ENCODE data around the gene CELSR1. TPM values are rescaled to one million over a fixed set of nuclear protein-coding genes. Genes with fewer than 3 reads are reported as not detected.
"Not testable (repeated sequence)": the region's sequence is repeated elsewhere in the genome, so short reads cannot be mapped to it uniquely, and the experiment has no call there.

The CELSR1 gene
- total RNA-seq, 1 donor from 2014 or later, result 2.1 TPM

DNA sequence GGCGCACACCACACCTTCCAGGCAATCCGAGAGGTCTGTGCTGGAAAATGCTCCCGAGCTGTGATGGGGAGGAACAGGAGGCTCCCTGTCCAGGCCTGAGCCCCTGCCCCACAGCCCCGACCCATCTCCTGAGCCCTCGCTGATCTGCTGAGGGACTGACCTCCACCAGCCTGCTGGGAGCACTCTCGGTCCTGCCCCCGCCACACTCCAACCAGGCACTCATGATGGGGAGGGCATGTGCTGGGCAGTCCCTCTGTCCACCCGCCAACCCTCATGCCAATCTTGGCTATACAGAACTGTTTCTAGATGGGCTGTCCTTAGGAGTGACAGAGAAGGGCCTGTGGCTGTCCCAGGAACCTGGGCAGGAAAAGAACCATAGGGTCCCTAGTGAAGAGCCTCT lies 131.1 kb downstream of the CELSR1 start:
- Histone ChIP-seq H3K4me1 (ENCODE audit: control insufficient read depth in 3 of 3, insufficient read depth in 3 of 3, low read length in 3 of 3) (no peaks in the 10 kb centered on the region), H3K27ac (ENCODE audit: low read depth, low read length) (no peak overlapping the region), H3K36me3 (ENCODE audit: control insufficient read depth in 3 of 3, insufficient read depth in 3 of 3, low read length in 3 of 3) (no peaks in the 10 kb centered on the region)

DNA sequence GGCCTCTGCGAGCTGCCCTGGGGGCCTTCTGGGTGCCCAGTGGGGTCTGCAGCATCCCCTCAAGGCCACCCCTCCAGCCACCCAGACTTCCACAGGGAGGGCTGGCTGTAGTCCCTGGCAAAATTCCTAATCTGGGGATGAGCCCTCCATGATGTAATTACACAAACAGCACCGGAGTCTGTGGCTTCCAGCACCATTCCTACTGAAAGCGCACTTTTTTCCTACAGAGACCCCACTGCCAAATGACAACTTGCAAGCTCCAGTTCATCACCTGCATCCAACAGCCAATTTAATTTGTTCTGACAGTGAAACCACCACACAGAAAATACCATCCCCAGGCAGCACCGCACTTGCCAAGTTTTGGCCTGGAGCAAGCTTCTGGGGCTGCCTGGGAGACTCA lies 131.5 kb downstream of the CELSR1 start:
- Histone ChIP-seq H3K9me3 (ENCODE audit: control insufficient read depth in 3 of 3, low read length in 3 of 3) (no peaks in the 10 kb centered on the region), H3K27ac (ENCODE audit: low read depth, low read length) (no peak overlapping the region), H3K9ac (ENCODE audit: low read depth in 1 of 3, low read length in 3 of 3) (no peak overlapping the region), H3K4me1 (ENCODE audit: control insufficient read depth in 3 of 3, insufficient read depth in 3 of 3, low read length in 3 of 3) (no peaks in the 10 kb centered on the region), H3K4me3 (ENCODE audit: low read length in 3 of 3) (no peak overlapping the region), H3K36me3 (ENCODE audit: control insufficient read depth in 3 of 3, insufficient read depth in 3 of 3, low read length in 3 of 3) (no peaks in the 10 kb centered on the region), H3K27me3 (ENCODE audit: control insufficient read depth in 3 of 3, insufficient read depth in 3 of 3, low read length in 3 of 3) (peaks cover 0 to 8% (median 6%) of the 10 kb centered on the region in 3 donors)

More for the DNA sequence above, 131.1 kb downstream of the CELSR1 start:
- no peak overlapping the region for H3K4me3 ChIP-seq (ENCODE audit: low read length in 3 of 3)
- H3K9me3 ChIP-seq (ENCODE audit: control insufficient read depth in 3 of 3, low read length in 3 of 3), result no peaks in the 10 kb centered on the region
- H3K9ac ChIP-seq (ENCODE audit: low read depth in 1 of 3, low read length in 3 of 3), result no peak overlapping the region
- H3K27me3 ChIP-seq (ENCODE audit: control insufficient read depth in 3 of 3, insufficient read depth in 3 of 3, low read length in 3 of 3), result peaks cover 0 to 11% (median 6%) of the 10 kb centered on the region in 3 donors

DNA sequence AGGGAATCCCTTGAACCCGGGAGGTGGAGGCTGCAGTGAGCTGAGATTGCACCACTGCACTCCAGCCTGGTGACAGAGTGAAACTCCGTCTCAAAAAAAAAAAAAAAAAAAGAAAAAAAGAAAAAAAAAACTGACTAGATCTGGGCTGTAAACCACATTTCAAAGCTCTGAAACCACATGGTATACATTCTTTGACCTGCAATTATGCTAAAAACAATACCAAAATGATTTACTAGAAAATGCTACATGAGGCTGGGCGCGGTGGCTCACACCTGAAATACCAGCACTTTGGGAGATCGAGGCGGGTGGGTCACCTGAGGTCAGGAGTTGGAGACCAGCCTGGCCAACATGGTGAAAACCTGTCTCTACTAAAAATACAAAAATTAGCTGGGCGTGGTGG lies 133.5 kb downstream of the CELSR1 start:
- not testable (repeated sequence) for H3K27me3 ChIP-seq (ENCODE audit: control insufficient read depth in 3 of 3, insufficient read depth in 3 of 3, low read length in 3 of 3); H3K4me3 ChIP-seq (ENCODE audit: low read length in 3 of 3); H3K9me3 ChIP-seq (ENCODE audit: control insufficient read depth in 3 of 3, low read length in 3 of 3); H3K36me3 ChIP-seq (ENCODE audit: control insufficient read depth in 3 of 3, insufficient read depth in 3 of 3, low read length in 3 of 3); H3K27ac ChIP-seq (ENCODE audit: low read depth, low read length); H3K9ac ChIP-seq (ENCODE audit: low read depth in 1 of 3, low read length in 3 of 3); H3K4me1 ChIP-seq (ENCODE audit: control insufficient read depth in 3 of 3, insufficient read depth in 3 of 3, low read length in 3 of 3)

DNA sequence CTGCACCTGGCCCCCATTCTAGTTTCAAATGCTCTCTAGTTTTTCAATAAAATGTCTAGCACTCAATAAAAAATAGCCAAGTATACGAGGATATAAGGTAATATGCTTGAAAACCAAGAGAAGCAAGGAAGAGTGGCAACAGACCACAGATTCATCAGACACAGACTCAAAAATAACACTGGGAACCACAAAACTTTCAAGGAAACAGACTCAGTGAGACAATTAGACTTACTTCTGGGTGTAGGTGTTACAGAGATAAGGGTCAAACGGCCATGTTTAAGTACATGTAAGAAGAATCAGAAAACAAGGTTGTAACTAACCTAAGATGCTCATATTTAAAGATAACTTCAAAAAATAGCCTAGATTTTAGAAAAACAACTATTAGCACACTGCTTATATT lies 134.9 kb downstream of the CELSR1 start:
- Histone ChIP-seq H3K9me3 (ENCODE audit: control insufficient read depth in 3 of 3, low read length in 3 of 3) (no peaks in the 10 kb centered on the region), H3K36me3 (ENCODE audit: control insufficient read depth in 3 of 3, insufficient read depth in 3 of 3, low read length in 3 of 3) (no peaks in the 10 kb centered on the region), H3K9ac (ENCODE audit: low read depth in 1 of 3, low read length in 3 of 3) (no peak overlapping the region), H3K4me1 (ENCODE audit: control insufficient read depth in 3 of 3, insufficient read depth in 3 of 3, low read length in 3 of 3) (no peaks in the 10 kb centered on the region), H3K4me3 (ENCODE audit: low read length in 3 of 3) (no peak overlapping the region), H3K27ac (ENCODE audit: low read depth, low read length) (no peak overlapping the region), H3K27me3 (ENCODE audit: control insufficient read depth in 3 of 3, insufficient read depth in 3 of 3, low read length in 3 of 3) (peaks cover 0 to 8% (median 4%) of the 10 kb centered on the region in 3 donors)

DNA sequence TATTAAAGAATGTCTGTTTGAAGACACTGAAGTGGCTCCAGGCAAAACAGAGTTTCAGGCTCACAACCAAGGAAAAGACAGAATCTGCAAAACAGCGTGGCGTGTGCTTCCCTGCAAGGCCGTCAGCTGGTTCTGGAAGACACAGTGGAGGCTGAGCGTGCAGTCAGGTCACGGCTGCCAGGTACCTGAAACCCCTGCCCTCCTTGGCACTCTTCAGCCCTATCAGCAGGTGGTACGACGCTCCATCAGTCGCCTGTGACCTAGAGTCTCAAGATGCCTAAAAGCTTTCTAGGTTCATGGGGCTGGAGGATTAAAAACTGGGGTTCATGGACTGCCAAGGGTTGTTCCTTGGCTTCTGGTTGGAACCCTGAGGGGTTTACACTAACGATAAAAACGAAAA lies 136.1 kb downstream of the CELSR1 start:
- Histone ChIP-seq H3K9ac (ENCODE audit: low read depth in 1 of 3, low read length in 3 of 3) (no peak overlapping the region), H3K36me3 (ENCODE audit: control insufficient read depth in 3 of 3, insufficient read depth in 3 of 3, low read length in 3 of 3) (no peaks in the 10 kb centered on the region), H3K27me3 (ENCODE audit: control insufficient read depth in 3 of 3, insufficient read depth in 3 of 3, low read length in 3 of 3) (peaks cover 0 to 8% (median 4%) of the 10 kb centered on the region in 3 donors), H3K27ac (ENCODE audit: low read depth, low read length) (no peak overlapping the region), H3K9me3 (ENCODE audit: control insufficient read depth in 3 of 3, low read length in 3 of 3) (no peaks in the 10 kb centered on the region), H3K4me1 (ENCODE audit: control insufficient read depth in 3 of 3, insufficient read depth in 3 of 3, low read length in 3 of 3) (no peaks in the 10 kb centered on the region), H3K4me3 (ENCODE audit: low read length in 3 of 3) (no peak overlapping the region)

DNA sequence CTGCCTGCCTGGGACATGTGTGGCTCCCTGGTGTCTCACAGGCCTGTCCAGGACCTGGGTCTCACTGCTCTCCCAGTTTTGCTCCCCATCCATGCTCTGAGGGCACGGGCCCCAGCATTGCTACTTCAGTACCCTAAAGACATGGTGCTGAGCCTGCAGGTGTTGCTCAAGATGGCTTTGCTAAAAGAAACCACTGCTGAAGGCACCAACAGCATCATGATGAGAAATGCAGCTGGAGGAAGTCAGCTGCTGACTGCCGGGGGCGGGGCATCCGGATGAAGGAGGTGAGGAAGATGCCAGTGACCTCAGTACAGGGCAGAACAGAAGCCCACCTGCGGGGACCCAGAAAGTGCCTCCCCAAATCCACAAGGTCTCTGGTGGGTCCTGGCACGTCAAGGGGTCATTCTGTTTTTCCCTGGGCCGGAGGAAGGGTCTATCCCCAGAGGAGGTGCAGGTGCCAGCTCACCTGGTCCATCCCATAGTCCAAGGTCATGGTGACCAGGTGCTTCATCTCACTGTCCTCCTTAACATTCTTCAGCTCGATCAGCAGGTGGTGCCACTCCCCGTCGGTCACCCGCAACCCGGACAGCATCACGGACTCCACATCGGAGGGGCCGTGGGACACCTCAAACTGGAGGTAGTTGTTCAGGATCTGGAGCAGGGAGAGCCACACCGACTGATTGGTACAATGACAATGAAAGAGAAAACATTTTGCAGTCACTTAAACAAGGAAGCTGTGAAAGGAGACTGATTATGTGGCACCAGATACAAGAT lies 138.0 kb downstream of the CELSR1 start:
- Histone ChIP-seq H3K9ac (ENCODE audit: low read depth in 1 of 3, low read length in 3 of 3) (no peak overlapping the region), H3K27me3 (ENCODE audit: control insufficient read depth in 3 of 3, insufficient read depth in 3 of 3, low read length in 3 of 3) (peaks cover 0 to 8% (median 4%) of the 10 kb centered on the region in 3 donors), H3K27ac (ENCODE audit: low read depth, low read length) (no peak overlapping the region), H3K4me3 (ENCODE audit: low read length in 3 of 3) (no peak overlapping the region), H3K4me1 (ENCODE audit: control insufficient read depth in 3 of 3, insufficient read depth in 3 of 3, low read length in 3 of 3) (no peaks in the 10 kb centered on the region), H3K9me3 (ENCODE audit: control insufficient read depth in 3 of 3, low read length in 3 of 3) (no peaks in the 10 kb centered on the region), H3K36me3 (ENCODE audit: control insufficient read depth in 3 of 3, insufficient read depth in 3 of 3, low read length in 3 of 3) (no peaks in the 10 kb centered on the region)

DNA sequence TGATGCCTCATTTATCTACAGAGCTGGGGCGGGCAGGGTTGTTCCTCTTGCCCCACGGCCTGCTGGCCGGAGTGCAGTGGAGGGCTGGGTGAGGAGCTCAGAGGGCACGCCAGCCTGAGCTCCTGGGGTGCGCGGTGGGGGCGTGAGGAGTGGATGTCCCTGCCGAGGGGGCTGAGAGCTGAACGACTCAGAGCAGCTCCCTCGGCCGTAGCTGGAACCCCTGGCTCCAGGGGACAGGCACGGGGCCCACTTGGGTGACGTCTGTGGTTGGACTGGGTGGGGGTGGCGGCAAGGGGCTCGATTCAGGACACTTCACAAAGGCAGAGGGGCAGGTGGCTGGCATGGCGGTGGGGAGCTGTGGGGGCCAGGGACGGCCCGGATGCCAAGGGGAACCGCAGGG lies 139.5 kb downstream of the CELSR1 start:
- Histone ChIP-seq H3K27me3 (ENCODE audit: control insufficient read depth in 3 of 3, insufficient read depth in 3 of 3, low read length in 3 of 3) (peaks cover 0 to 8% (median 4%) of the 10 kb centered on the region in 3 donors), H3K4me1 (ENCODE audit: control insufficient read depth in 3 of 3, insufficient read depth in 3 of 3, low read length in 3 of 3) (no peaks in the 10 kb centered on the region), H3K27ac (ENCODE audit: low read depth, low read length) (no peak overlapping the region), H3K36me3 (ENCODE audit: control insufficient read depth in 3 of 3, insufficient read depth in 3 of 3, low read length in 3 of 3) (no peaks in the 10 kb centered on the region), H3K4me3 (ENCODE audit: low read length in 3 of 3) (no peak overlapping the region), H3K9ac (ENCODE audit: low read depth in 1 of 3, low read length in 3 of 3) (no peak overlapping the region), H3K9me3 (ENCODE audit: control insufficient read depth in 3 of 3, low read length in 3 of 3) (no peaks in the 10 kb centered on the region)

DNA sequence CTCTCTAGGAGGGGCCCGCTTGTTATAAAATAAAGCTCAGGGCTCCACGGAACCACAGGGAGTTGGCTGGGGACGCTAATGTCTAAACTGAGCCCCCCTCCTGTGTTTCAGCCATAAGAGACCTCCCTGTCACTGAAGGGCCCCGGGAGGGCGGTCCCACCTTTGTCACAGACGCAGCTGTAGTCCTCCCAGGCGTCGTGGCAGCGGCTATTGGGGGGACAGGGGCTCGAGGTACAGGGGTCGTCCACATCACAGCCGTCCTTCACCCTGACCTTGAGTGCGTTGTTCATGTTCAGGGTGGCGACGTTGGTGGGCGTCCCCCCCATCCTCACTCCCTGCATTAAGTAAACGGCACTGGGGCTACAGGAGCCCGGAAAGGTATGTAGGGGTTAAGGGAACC lies 139.9 kb downstream of the CELSR1 start:
- no peak overlapping the region for H3K27ac ChIP-seq (ENCODE audit: low read depth, low read length)
- H3K9ac ChIP-seq (ENCODE audit: low read depth in 1 of 3, low read length in 3 of 3), result no peak overlapping the region
- H3K36me3 ChIP-seq (ENCODE audit: control insufficient read depth in 3 of 3, insufficient read depth in 3 of 3, low read length in 3 of 3), result no peaks in the 10 kb centered on the region

DNA sequence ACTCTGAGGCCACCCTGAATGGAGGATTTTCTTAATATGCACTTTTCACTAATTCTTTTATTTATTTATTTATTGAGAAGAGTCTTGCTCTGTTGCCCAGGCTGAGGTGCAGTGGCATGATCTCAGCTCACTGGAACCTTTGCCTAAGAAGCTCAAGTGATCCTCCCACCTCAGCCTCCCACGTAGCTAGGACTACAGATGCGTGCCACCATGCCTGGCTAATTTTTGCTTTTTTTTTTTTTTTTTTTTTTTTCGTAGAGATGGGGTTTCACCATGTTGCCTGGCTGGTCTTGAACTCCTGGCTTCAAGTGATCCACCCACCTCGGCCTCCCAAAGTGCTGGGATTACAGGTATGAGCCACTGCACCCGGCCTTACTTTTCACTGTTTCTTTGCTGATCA lies 140.4 kb downstream of the CELSR1 start:
- H3K9me3 ChIP-seq (ENCODE audit: control insufficient read depth in 3 of 3, low read length in 3 of 3); H3K4me3 ChIP-seq (ENCODE audit: low read length in 3 of 3); H3K27me3 ChIP-seq (ENCODE audit: control insufficient read depth in 3 of 3, insufficient read depth in 3 of 3, low read length in 3 of 3); H3K27ac ChIP-seq (ENCODE audit: low read depth, low read length); H3K9ac ChIP-seq (ENCODE audit: low read depth in 1 of 3, low read length in 3 of 3); H3K36me3 ChIP-seq (ENCODE audit: control insufficient read depth in 3 of 3, insufficient read depth in 3 of 3, low read length in 3 of 3); H3K4me1 ChIP-seq (ENCODE audit: control insufficient read depth in 3 of 3, insufficient read depth in 3 of 3, low read length in 3 of 3): not testable (repeated sequence)

More for the DNA sequence above, 139.9 kb downstream of the CELSR1 start:
- no peaks in the 10 kb centered on the region for H3K4me1 ChIP-seq (ENCODE audit: control insufficient read depth in 3 of 3, insufficient read depth in 3 of 3, low read length in 3 of 3)
- H3K4me3 ChIP-seq (ENCODE audit: low read length in 3 of 3), result no peak overlapping the region
- H3K9me3 ChIP-seq (ENCODE audit: control insufficient read depth in 3 of 3, low read length in 3 of 3), result no peaks in the 10 kb centered on the region
- H3K27me3 ChIP-seq (ENCODE audit: control insufficient read depth in 3 of 3, insufficient read depth in 3 of 3, low read length in 3 of 3), result peaks cover 0 to 8% (median 4%) of the 10 kb centered on the region in 3 donors

DNA sequence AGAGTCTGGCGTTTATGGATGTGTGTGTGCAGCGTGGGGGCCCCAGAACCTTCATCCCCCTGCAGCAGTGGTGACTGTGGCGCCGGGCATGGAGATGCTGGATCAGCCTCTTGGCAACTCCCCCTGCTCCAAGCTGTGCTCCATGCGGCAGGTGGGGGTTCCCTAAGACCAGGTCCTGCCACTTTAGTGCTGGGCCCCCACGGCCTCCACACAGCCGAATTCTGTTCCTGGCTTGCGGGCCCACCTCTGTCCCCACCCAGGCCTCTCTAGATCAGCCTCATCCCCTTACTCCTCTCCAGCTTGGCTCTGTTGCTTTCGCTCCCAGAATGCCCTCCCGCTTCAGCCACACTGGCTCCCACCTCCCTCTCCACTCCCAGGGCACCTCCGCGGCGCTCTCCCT lies 142.3 kb downstream of the CELSR1 start:
- Histone ChIP-seq H3K27ac (ENCODE audit: low read depth, low read length) (no peak overlapping the region), H3K4me1 (ENCODE audit: control insufficient read depth in 3 of 3, insufficient read depth in 3 of 3, low read length in 3 of 3) (peaks cover 5 to 13% (median 11%) of the 10 kb centered on the region in 3 donors)

More for the DNA sequence above, 142.3 kb downstream of the CELSR1 start:
- Histone ChIP-seq H3K4me3 (ENCODE audit: low read length in 3 of 3) (no peak overlapping the region), H3K27me3 (ENCODE audit: control insufficient read depth in 3 of 3, insufficient read depth in 3 of 3, low read length in 3 of 3) (peaks cover 0 to 8% (median 4%) of the 10 kb centered on the region in 3 donors), H3K9ac (ENCODE audit: low read depth in 1 of 3, low read length in 3 of 3) (no peak overlapping the region), H3K9me3 (ENCODE audit: control insufficient read depth in 3 of 3, low read length in 3 of 3) (no peaks in the 10 kb centered on the region), H3K36me3 (ENCODE audit: control insufficient read depth in 3 of 3, insufficient read depth in 3 of 3, low read length in 3 of 3) (no peaks in the 10 kb centered on the region)
